Lung (tissue), 12 donors: ENCODE measurements around the gene FOXN1. TPM values are rescaled to one million over a fixed set of nuclear protein-coding genes. Genes with fewer than 3 reads are reported as not detected.

Experiments used
- ATAC-seq: fragments of 200-7000 bp; cut with Tn5 transposase; one replicate; pipeline ENCODE4 v1.9.1; 2020; ENCODE audit warnings: moderate number of reproducible peaks; ENCODE audit not compliant: insufficient read depth, low FRiP score
- DNase-seq, 3 donors: peaks; one replicate each; pipeline ENCODE4 v3.0.0-alpha.2; 2013 to 2017
- H3K27ac ChIP-seq, 2 donors: one replicate each; pipeline ENCODE4 v1.5.1; 2013; ENCODE audit warnings: mild to moderate bottlenecking in 2 of 2, moderate library complexity in 2 of 2, control low read depth in 1 of 2, inconsistent platforms in 1 of 2, low read depth in 1 of 2, low read length in 1 of 2
- H3K27me3 ChIP-seq, 3 donors: one replicate each; pipeline ENCODE4 v1.5.1; 2013; ENCODE audit warnings: low read length in 2 of 3; ENCODE audit not compliant: control insufficient read depth in 3 of 3, insufficient read depth in 3 of 3
- H3K36me3 ChIP-seq, 4 donors: one replicate each; pipeline ENCODE4 v1.5.1; 2013; ENCODE audit warnings: low read length in 4 of 4, mild to moderate bottlenecking in 1 of 4, moderate library complexity in 1 of 4; ENCODE audit not compliant: control insufficient read depth in 4 of 4, insufficient read depth in 4 of 4
- H3K4me1 ChIP-seq, 5 donors: one replicate each; pipeline ENCODE4 v1.5.1; 2013; ENCODE audit warnings: low read length in 5 of 5, mild to moderate bottlenecking in 2 of 5, moderate library complexity in 1 of 5; ENCODE audit not compliant: control insufficient read depth in 5 of 5, insufficient read depth in 5 of 5
- H3K4me3 ChIP-seq: one replicate; pipeline ENCODE4 v1.5.1; 2013; ENCODE audit warnings: mild to moderate bottlenecking, control low read depth, moderate library complexity
- H3K9ac ChIP-seq, 2 donors: one replicate each; pipeline ENCODE4 v1.5.1; 2013; ENCODE audit warnings: low read length in 2 of 2, control low read depth in 1 of 2; ENCODE audit not compliant: insufficient read depth in 1 of 2
- H3K9me3 ChIP-seq, 4 donors: one replicate each; pipeline ENCODE4 v1.5.1; 2013; ENCODE audit warnings: low read length in 3 of 4, mild to moderate bottlenecking in 1 of 4, moderate library complexity in 1 of 4; ENCODE audit not compliant: control insufficient read depth in 4 of 4, insufficient read depth in 3 of 4
- CTCF ChIP-seq: IDR thresholded peaks from 2 replicates; pipeline ENCODE4 v1.5.1; 2012; ENCODE audit warnings: mild to moderate bottlenecking; ENCODE audit errors: control extremely low read depth, extremely low read depth
- WGBS, 2 donors: extraction: QIAGEN DNeasy Blood & Tissue Kit; methylation state at CpG; one replicate each; pipeline ENCODE4 v1.1.7; 2013; 5-methylcytosine and 5-hydroxymethylcytosine counted together
- polyA plus RNA-seq, 2 donors: library from polyadenylated mRNA; stranded (reverse); fragments of 200-250 nt; gene quantifications; one replicate each; pipeline ENCODE4 v1.2.1, GENCODE V29; 2013
- total RNA-seq, 2 donors: library from RNA; depleted of rRNA in 1 of 2; stranded (reverse); fragments of >200 nt in 1 of 2; gene quantifications; one replicate each; pipeline ENCODE4 v1.2.1, GENCODE V29; 2014 to 2021
- donor health status: control.
- donor health status: control.
- donor health status: Bipolar disorder and iron deficiency.
- donor health status: healthy.
- donor health status: DM: yes; HTN: yes; CAD: no.

Gene FOXN1
- total and polyA plus RNA-seq, 4 donors: 0.13 to 0.25 (median 0.18) TPM; not detected in 1

- Histone ChIP-seq H3K9me3 (no peaks in the 10 kb centered on the region), H3K4me1 (no peaks in the 10 kb centered on the region), H3K27ac (no peak overlapping the region), H3K4me3 (no peak overlapping the region), H3K27me3 (no peaks in the 10 kb centered on the region), H3K36me3 (peaks cover 0 to 4% (median 0%) of the 10 kb centered on the region in 4 donors), H3K9ac (no peak overlapping the region)
- TF ChIP-seq CTCF: no peak
- ATAC-seq (no peak), DNase-seq (no peak)
- WGBS, 2 donors: 87 to 92% methylated on average over 4 of the region's 4 CpGs
Observed at GRCh38 chr17:28544402-28545140, 38.4 kb downstream of the FOXN1 start.

GRCh38 chr17:28545141-28545503 is 39.0 kb downstream of the FOXN1 start:
- 80 to 91% methylated on average over 2 of the region's 2 CpGs for WGBS, 2 donors
- Histone ChIP-seq H3K4me1 (no peaks in the 10 kb centered on the region), H3K36me3 (peaks cover 0 to 4% (median 0%) of the 10 kb centered on the region in 4 donors), H3K9ac (no peak overlapping the region), H3K9me3 (no peaks in the 10 kb centered on the region), H3K27ac (no peak overlapping the region), H3K27me3 (no peaks in the 10 kb centered on the region), H3K4me3 (no peak overlapping the region)
- ATAC-seq (no peak), DNase-seq (no peak)
- TF ChIP-seq CTCF: no peak

- ATAC-seq: no peak
- no peak for TF ChIP-seq CTCF
- H3K27ac ChIP-seq: no peak overlapping the region
- no peak for DNase-seq
- H3K27me3 ChIP-seq: no peaks in the 10 kb centered on the region
- H3K4me1 ChIP-seq: peaks cover 0 to 3% (median 0%) of the 10 kb centered on the region in 5 donors
- H3K36me3 ChIP-seq: peaks cover 0 to 4% (median 0%) of the 10 kb centered on the region in 4 donors
- WGBS, 2 donors: 70 to 87% methylated on average over 6 of the region's 6 CpGs
- no peaks in the 10 kb centered on the region for H3K9me3 ChIP-seq
- no peak overlapping the region for H3K4me3 ChIP-seq
- no peak overlapping the region for H3K9ac ChIP-seq
Observed at GRCh38 chr17:28545787-28546415, 39.8 kb downstream of the FOXN1 start.
